GM12891 (cell line): ENCODE results near the gene RTP3.

Experiments used
- POLR2A ChIP-seq: IDR thresholded peaks from 2 replicates; pipeline ENCODE4 v1.6.1; 2011; ENCODE audit warnings: low read depth, low read length, control low read depth
- POLR2AphosphoS5 ChIP-seq: IDR thresholded peaks from 2 replicates; pipeline ENCODE4 v1.6.1; 2011; ENCODE audit warnings: low read depth, low read length, control low read depth
- POU2F2 ChIP-seq: IDR thresholded peaks from 2 replicates; pipeline ENCODE4 v1.6.1; 2011; ENCODE audit warnings: low read depth, mild to moderate bottlenecking, control low read depth, low read length, moderate library complexity
- SPI1 ChIP-seq: IDR thresholded peaks from 2 replicates; pipeline ENCODE4 v1.6.1; 2011; ENCODE audit warnings: low read depth, low read length, control low read depth
- TAF1 ChIP-seq: IDR thresholded peaks from 2 replicates; pipeline ENCODE4 v1.6.1; 2011; ENCODE audit warnings: low read depth, low read length, control low read depth

GRCh38 chr3:46480491-46481195 is 17.1 kb upstream of the RTP3 start:
- TF ChIP-seq TAF1 = no peak
- TF ChIP-seq POLR2A = no peak
- no peak for TF ChIP-seq POLR2AphosphoS5
- no peak for TF ChIP-seq SPI1
- TF ChIP-seq POU2F2 = no peak
